Mucosa of descending colon (tissue), 3 donors: ENCODE results near the gene CACNB2. TPM values are rescaled to one million over a fixed set of nuclear protein-coding genes. Genes with fewer than 3 reads are reported as not detected.

Experiments
- ATAC-seq: fragments of 200-7000 bp; cut with Tn5 transposase; one replicate; pipeline ENCODE4 v1.9.1; 2020; ENCODE audit warnings: mild to moderate bottlenecking, moderate library complexity
- DNase-seq, 3 donors: peaks; one replicate each; pipeline ENCODE4 v3.0.0-alpha.2; 2020
- H3K36me3 ChIP-seq: fragments of 200-600 bp; one replicate; pipeline ENCODE4 v1.8.0; 2021; ENCODE audit warnings: low read depth, mild to moderate bottlenecking
- H3K4me1 ChIP-seq: fragments of 200-600 bp; one replicate; pipeline ENCODE4 v1.8.0; 2021; ENCODE audit warnings: low read depth, mild to moderate bottlenecking
- H3K4me3 ChIP-seq: fragments of 200-600 bp; one replicate; pipeline ENCODE4 v1.8.0; 2021; ENCODE audit warnings: mild to moderate bottlenecking
- H3K9me3 ChIP-seq: fragments of 200-600 bp; one replicate; pipeline ENCODE4 v1.8.0; 2021; ENCODE audit warnings: mild to moderate bottlenecking
- intact Hi-C, 2 donors: fragments of 100-400 bp; cut with DNase I in 1 of 2; cut with micrococcal nuclease in 1 of 2; formaldehyde crosslinking; loops; one replicate each; pipeline versions ENCODE4 v1.11.0 to v1.11.1; 2022; cut with DNase I, micrococcal nuclease
- total RNA-seq, 3 donors: library from RNA; stranded (reverse); fragmentation: NEBNext Ultra II Directional in 2 of 3; extraction: Animal tissue kit (Norgen Biotek cat#: 25700) in 2 of 3; gene quantifications; one replicate each; pipeline versions ENCODE4 v1.2.1 to v1.2.4, GENCODE V29; 2021 to 2023
- TF ChIP-seq, protein P1 (sequence below): fragments of 200-600 bp; IDR thresholded peaks from one replicate; pipeline ENCODE4 v1.8.0; 2022; ENCODE audit warnings: antibody characterized with exemption, mild to moderate bottlenecking
- donor health status: DM: no; HTN: no; CAD: no; lungs with moderate emphysema.
- donor health status: DM: no; HTN: no; CAD: no.
- donor health status: DM: no; HTN: yes; CAD: no.

CACNB2 gene
- total RNA-seq, 3 donors from 2014 or later: 13.6 to 26.2 (median 19.8) TPM

DNA sequence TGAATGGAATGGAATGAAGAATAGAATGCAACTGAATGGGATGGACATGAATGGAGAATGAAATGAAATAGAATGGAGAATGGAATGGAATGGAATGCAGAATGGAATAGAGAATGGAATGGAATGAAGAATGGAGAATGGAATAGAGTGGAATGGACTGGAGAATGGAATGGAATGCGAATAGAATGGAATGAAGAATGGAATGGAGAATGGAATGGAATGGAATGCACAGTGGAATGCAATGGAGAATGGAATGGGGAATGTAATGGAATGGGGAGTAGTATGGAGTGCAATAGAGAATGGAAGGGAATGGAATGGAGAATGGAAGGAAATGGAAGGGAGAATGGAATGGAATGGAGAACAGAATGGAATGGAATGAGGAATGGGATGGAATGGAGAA is 417.7 kb downstream of the CACNB2 start:
- Histone ChIP-seq H3K36me3 (no peaks in the 10 kb centered on the region), H3K9me3 (peaks cover 25% of the 10 kb centered on the region), H3K4me3 (no peak overlapping the region), H3K4me1 (no peaks in the 10 kb centered on the region)
- intact Hi-C loops: no loop called here
- TF ChIP-seq, protein P1, sequence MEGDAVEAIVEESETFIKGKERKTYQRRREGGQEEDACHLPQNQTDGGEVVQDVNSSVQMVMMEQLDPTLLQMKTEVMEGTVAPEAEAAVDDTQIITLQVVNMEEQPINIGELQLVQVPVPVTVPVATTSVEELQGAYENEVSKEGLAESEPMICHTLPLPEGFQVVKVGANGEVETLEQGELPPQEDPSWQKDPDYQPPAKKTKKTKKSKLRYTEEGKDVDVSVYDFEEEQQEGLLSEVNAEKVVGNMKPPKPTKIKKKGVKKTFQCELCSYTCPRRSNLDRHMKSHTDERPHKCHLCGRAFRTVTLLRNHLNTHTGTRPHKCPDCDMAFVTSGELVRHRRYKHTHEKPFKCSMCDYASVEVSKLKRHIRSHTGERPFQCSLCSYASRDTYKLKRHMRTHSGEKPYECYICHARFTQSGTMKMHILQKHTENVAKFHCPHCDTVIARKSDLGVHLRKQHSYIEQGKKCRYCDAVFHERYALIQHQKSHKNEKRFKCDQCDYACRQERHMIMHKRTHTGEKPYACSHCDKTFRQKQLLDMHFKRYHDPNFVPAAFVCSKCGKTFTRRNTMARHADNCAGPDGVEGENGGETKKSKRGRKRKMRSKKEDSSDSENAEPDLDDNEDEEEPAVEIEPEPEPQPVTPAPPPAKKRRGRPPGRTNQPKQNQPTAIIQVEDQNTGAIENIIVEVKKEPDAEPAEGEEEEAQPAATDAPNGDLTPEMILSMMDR: no peak
- DNase-seq (no peak), ATAC-seq (no peak)

DNA sequence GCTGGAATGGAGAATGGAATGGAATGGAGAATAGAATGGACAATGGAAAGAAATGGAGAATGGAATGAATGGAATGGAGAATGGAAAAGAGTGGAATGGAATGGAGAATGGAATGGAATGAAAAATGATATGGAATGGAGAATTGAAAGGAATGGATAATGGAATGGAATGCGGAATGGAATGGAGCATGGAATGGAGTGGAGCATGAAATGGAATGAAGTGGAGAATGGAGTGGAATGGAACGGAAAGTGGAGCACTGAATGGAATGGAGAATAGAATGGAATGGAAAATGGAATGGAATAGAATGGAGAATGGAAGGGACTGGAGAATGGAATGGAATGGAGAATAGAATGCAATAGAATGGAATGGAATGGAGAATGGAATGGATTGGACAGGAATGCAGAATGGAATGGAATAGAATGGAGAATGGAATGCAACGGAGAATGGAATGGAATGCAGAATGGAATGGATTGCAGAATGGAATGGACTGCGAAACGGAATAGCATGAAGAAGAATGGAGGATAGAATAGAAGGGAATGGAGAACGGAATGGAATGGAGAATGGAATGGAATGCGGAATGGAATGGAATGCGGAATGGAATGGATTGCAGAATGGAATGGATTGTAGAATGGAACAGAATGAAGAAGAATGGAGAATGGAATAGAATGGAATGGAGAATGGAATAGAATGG is 421.8 kb downstream of the CACNB2 start:
- TF ChIP-seq, protein P1: no peak
- DNase-seq (no peak), ATAC-seq (no peak)
- no peak overlapping the region for H3K4me3 ChIP-seq
- H3K36me3 ChIP-seq: no peaks in the 10 kb centered on the region
- H3K4me1 ChIP-seq: no peaks in the 10 kb centered on the region
- H3K9me3 ChIP-seq: peaks cover 38% of the 10 kb centered on the region
- intact Hi-C loops: no loop called here

DNA sequence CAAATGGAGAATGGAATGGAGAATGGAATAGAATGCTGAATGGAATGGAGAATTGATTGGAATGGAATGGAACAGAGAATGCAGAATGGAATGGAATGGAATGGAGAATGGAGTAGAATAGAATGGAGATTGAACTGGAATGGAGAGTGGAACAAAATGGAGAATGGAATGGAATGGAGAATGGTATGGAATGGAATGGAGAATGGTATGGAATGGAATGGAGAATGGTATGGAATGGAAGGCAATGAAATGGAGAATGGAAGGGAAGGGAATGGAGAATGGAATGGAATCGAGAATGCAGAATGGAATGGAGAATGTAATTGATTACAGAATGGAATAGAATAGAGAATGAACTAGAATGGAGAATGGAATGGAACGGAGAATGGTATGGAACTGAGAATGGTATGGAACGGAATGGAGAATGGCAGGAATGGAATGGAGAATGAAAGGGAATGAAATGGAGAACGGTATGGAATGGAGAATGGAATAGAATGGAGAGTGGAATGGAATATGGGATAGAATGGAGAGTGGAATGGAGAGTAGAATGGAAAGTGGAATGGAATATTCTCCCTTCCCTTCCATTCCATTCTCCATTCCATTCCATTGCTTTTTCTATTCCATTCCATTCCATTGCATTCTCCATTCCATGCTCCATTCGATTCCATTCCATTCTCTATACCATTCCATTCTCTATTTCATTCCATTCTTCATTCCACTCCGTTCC is 422.9 kb downstream of the CACNB2 start:
- intact Hi-C loops: no loop called here
- H3K4me3 ChIP-seq: no peak overlapping the region
- peaks cover 48% of the 10 kb centered on the region for H3K9me3 ChIP-seq
- DNase-seq (no peak), ATAC-seq (no peak)
- TF ChIP-seq, protein P1: no peak
- H3K4me1 ChIP-seq: no peaks in the 10 kb centered on the region
- H3K36me3 ChIP-seq: no peaks in the 10 kb centered on the region

DNA sequence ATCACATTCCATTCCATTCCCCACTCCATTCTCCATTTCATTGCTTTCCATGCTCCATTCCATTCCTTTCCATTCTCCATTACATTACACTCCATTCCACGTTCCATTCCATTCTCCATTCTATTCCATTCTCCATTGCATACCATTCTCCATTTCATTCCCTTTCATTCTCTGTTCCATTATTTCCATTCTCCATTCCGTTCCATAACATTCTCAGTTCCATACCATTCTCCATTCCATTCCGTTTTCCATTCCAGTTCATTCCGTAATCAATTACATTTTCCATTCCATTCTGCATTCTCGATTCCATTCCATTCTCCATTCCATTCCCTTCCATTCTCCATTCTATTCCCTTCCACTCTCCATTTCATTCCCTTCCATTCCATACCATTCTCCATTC is 424.8 kb downstream of the CACNB2 start:
- intact Hi-C loops: no loop called here
- TF ChIP-seq, protein P1: no peak
- Histone ChIP-seq H3K4me1 (no peaks in the 10 kb centered on the region), H3K36me3 (no peaks in the 10 kb centered on the region), H3K9me3 (peaks cover 56% of the 10 kb centered on the region), H3K4me3 (no peak overlapping the region)
- ATAC-seq (no peak), DNase-seq (no peak)

DNA sequence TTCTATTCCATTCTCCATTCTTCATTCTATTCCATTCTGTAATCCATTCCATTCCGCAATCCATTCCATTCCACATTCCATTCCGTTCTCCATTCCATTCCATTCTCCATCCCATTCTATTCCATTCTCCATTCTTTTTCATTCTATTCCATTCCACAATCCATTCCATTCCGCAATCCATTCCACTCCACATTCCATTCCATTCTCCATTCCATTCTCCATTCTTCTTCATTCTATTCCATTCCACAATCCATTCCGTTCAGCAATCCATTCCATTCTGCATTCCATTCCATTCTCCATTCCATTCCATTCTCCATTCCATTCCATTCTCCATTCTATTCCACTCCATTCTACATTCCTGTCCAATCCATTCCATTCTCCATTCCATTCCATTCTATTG is 426.0 kb downstream of the CACNB2 start:
- TF ChIP-seq, protein P1: no peak
- ATAC-seq (no peak), DNase-seq (no peak)
- intact Hi-C loops: no loop called here
- Histone ChIP-seq H3K4me3 (no peak overlapping the region), H3K36me3 (no peaks in the 10 kb centered on the region), H3K4me1 (no peaks in the 10 kb centered on the region), H3K9me3 (peaks cover 51% of the 10 kb centered on the region)
